OCI-LY7 (cell line): ENCODE data around the gene KCNT1.

Source experiments
- CTCF ChIP-seq: fragments of 200-600 bp; sonication (generic); conservative IDR thresholded peaks from 2 replicates; pipeline ENCODE4 v1.5.1; 2014; ENCODE audit warnings: mild to moderate bottlenecking, antibody characterized with exemption, low read length, moderate library complexity, mixed read lengths
- EZH2phosphoT487 ChIP-seq: fragments of 200-600 bp; sonication (generic); IDR thresholded peaks from 2 replicates; pipeline ENCODE4 v1.6.1; 2018; ENCODE audit warnings: low read depth, borderline replicate concordance, mild to moderate bottlenecking, mixed run types, antibody characterized with exemption, low read length, moderate library complexity, mixed read lengths

GRCh38 chr9:135736979-135737839 is 35.2 kb downstream of the KCNT1 start:
- TF ChIP-seq CTCF = no peak
- TF ChIP-seq EZH2phosphoT487 = no peak
